GM18861 (cell line): Measurements from ENCODE around the gene TTC34.
"Not testable (repeated sequence)": the region's sequence is repeated elsewhere in the genome, so short reads cannot be mapped to it uniquely, and the experiment has no call there.

Experiments
- ATAC-seq: cut with Tn5 transposase; IDR thresholded peaks from one replicate; pipeline ENCODE4 v1.9.1; 2021; ENCODE audit not compliant: unreplicated experiment

TTC34 gene

GRCh38 chr1:2799811-2800663 is 1.5 kb downstream of the TTC34 start:
- ATAC-seq, result no peak

- ATAC-seq, result not testable (repeated sequence)
Measured at GRCh38 chr1:2798958-2799357, 2.5 kb downstream of the TTC34 start.

GRCh38 chr1:2797741-2798016 is 3.8 kb downstream of the TTC34 start:
- ATAC-seq, result no peak

- ATAC-seq, result no peak
Measured at GRCh38 chr1:2796890-2797740, 4.4 kb downstream of the TTC34 start.

- no peak for ATAC-seq
Measured at GRCh38 chr1:2795926-2796325, 5.6 kb downstream of the TTC34 start.

GRCh38 chr1:2791027-2791760 is 10.3 kb downstream of the TTC34 start:
- no peak for ATAC-seq

- ATAC-seq, result no peak
Measured at GRCh38 chr1:2789986-2790581, 11.4 kb downstream of the TTC34 start.

GRCh38 chr1:2789164-2789985 is 12.1 kb downstream of the TTC34 start:
- ATAC-seq, result no peak

- ATAC-seq, result no peak
Measured at GRCh38 chr1:2788506-2789163, 12.9 kb downstream of the TTC34 start.

- ATAC-seq, result no peak
Measured at GRCh38 chr1:2787163-2787911, 14.2 kb downstream of the TTC34 start.

GRCh38 chr1:2786329-2787162 is 14.9 kb downstream of the TTC34 start:
- no peak for ATAC-seq

GRCh38 chr1:2785631-2786328 is 15.7 kb downstream of the TTC34 start:
- ATAC-seq, result no peak

- no peak for ATAC-seq
Measured at GRCh38 chr1:2784854-2785630, 16.5 kb downstream of the TTC34 start.

- ATAC-seq, result no peak
Measured at GRCh38 chr1:2783435-2784397, 17.8 kb downstream of the TTC34 start.

GRCh38 chr1:2783069-2783434 is 18.4 kb downstream of the TTC34 start:
- no peak for ATAC-seq

- ATAC-seq, result no peak
Measured at GRCh38 chr1:2781627-2782026, 19.9 kb downstream of the TTC34 start.
